A549 (cell line): ENCODE measurements around the gene TSPAN4. TPM values are rescaled to one million over a fixed set of nuclear protein-coding genes. Genes with fewer than 3 reads are reported as not detected.

Experiments
- ATAC-seq, 2 experiments: fragments of 200-7000 bp in 1 of 2; fragments of >200 bp in 1 of 2; cut with Nextera tagmentation in 1 of 2; cut with Tn5 transposase in 1 of 2; 3 replicates each; pipeline versions ENCODE4 v1.8.0 to v1.9.1; 2018 to 2020; ENCODE audit warnings: mild to moderate bottlenecking in 1 of 2, moderate library complexity in 1 of 2
- CTCF ChIA-PET: fragments of 300-600 bp; sonication (Branson Sonifier 250); formaldehyde crosslinking; extraction: SDS; loops from one replicate; lab custom pipeline; 2021; ENCODE audit warnings: antibody characterized with exemption, inconsistent platforms; lab: Yijun Ruan, JAX
- POLR2A ChIA-PET: fragments of 350-600 bp; formaldehyde crosslinking; extraction: SDS; loops from one replicate; lab custom pipeline; 2021; ENCODE audit warnings: antibody characterized with exemption, inconsistent platforms; lab: Yijun Ruan, JAX
- DNase-seq, 2 experiments: peaks; one replicate each; pipeline versions ENCODE4 v3.0.0 to v3.0.0-alpha.2; 2011 to 2016; ENCODE audit warnings: low read depth in 1 of 2, low spot score in 1 of 2
- FAIRE-seq: peaks from 2 replicates; lab custom pipeline; 2011; peaks lifted over from hg19 to GRCh38; lab: Jason Lieb, UNC
- H3K27ac ChIP-seq, 2 experiments: fragments of >200 bp; sonication (Bioruptor Twin); formaldehyde crosslinking; 3 replicates each; pipeline ENCODE4 v1.5.1; 2016 to 2017
- H3K4me1 ChIP-seq: fragments of >200 bp; sonication (Bioruptor Twin); formaldehyde crosslinking; 3 replicates; pipeline ENCODE4 v1.6.1; 2016
- H3K4me2 ChIP-seq: fragments of >200 bp; sonication (Bioruptor Twin); formaldehyde crosslinking; 3 replicates; pipeline ENCODE4 v1.6.1; 2016
- H3K4me3 ChIP-seq: fragments of >200 bp; sonication (Bioruptor Twin); formaldehyde crosslinking; 3 replicates; pipeline ENCODE4 v1.5.1; 2016
- H3K9me3 ChIP-seq: fragments of >200 bp; sonication (Bioruptor Twin); formaldehyde crosslinking; 3 replicates; pipeline ENCODE4 v1.6.1; 2016
- CEBPB ChIP-seq, 2 experiments: fragments of >200 bp in 1 of 2; sonication (Bioruptor Twin) in 1 of 2; formaldehyde crosslinking in 1 of 2; IDR thresholded peaks; 2 replicates each; pipeline ENCODE4 v1.6.1; 2012 to 2016
- CHD2 ChIP-seq: fragments of 150-350 bp; IDR thresholded peaks from 2 replicates; pipeline ENCODE4 v1.6.1; 2014; ENCODE audit warnings: low read length; ENCODE audit not compliant: partially characterized antibody
- CHD4 ChIP-seq: fragments of 200-600 bp; sonication (generic); IDR thresholded peaks from 2 replicates; pipeline ENCODE4 v1.6.1; 2016; ENCODE audit warnings: antibody characterized with exemption, mild to moderate bottlenecking, borderline replicate concordance
- E2F6 ChIP-seq: IDR thresholded peaks from 2 replicates; pipeline ENCODE4 v1.6.1; 2012; ENCODE audit warnings: low read depth, borderline replicate concordance
- ELK1 ChIP-seq: fragments of 150-350 bp; IDR thresholded peaks from 2 replicates; pipeline ENCODE4 v1.6.1; 2014; ENCODE audit warnings: low read depth, mild to moderate bottlenecking, low read length
- FOSB ChIP-seq: fragments of 250-450 bp; sonication (Bioruptor Pico); IDR thresholded peaks from 2 replicates; pipeline ENCODE4 v1.5.0; 2020; ENCODE audit warnings: mild to moderate bottlenecking, moderate library complexity
- FOSL2 ChIP-seq, 2 experiments: fragments of 450-650 bp in 1 of 2; fragments of >200 bp in 1 of 2; sonication (Bioruptor Twin) in 1 of 2; formaldehyde crosslinking; IDR thresholded peaks; 2 replicates each; pipeline versions ENCODE4 v1.5.0 to v1.6.1; 2016 to 2020; ENCODE audit warnings: mild to moderate bottlenecking in 1 of 2, moderate library complexity in 1 of 2
- FOXS1 ChIP-seq: fragments of 250-450 bp; sonication (Bioruptor Pico); IDR thresholded peaks from 2 replicates; pipeline ENCODE4 v1.5.0; 2020; ENCODE audit warnings: mild to moderate bottlenecking, moderate library complexity
- HEYL ChIP-seq: fragments of 250-450 bp; sonication (Bioruptor Pico); IDR thresholded peaks from 2 replicates; pipeline ENCODE4 v1.8.0; 2021; ENCODE audit warnings: mild to moderate bottlenecking, moderate library complexity
- JUN ChIP-seq, 2 experiments: fragments of >200 bp; sonication (Bioruptor Twin); formaldehyde crosslinking; IDR thresholded peaks; 2 replicates in 1 of 2; 3 replicates in 1 of 2; pipeline ENCODE4 v1.6.1; 2016 to 2017
- KDM1A ChIP-seq: fragments of 200-600 bp; sonication (generic); IDR thresholded peaks from 2 replicates; pipeline ENCODE4 v1.6.1; 2016; ENCODE audit warnings: low read depth, mild to moderate bottlenecking
- MAZ ChIP-seq: fragments of 150-350 bp; IDR thresholded peaks from 2 replicates; pipeline ENCODE4 v1.6.1; 2014; ENCODE audit warnings: antibody characterized with exemption, low read depth, low read length, borderline replicate concordance
- NFE2L2 ChIP-seq: fragments of 150-350 bp; conservative IDR thresholded peaks from 2 replicates; pipeline ENCODE4 v1.6.1; 2014; ENCODE audit warnings: low read length
- PHF8 ChIP-seq: fragments of 200-600 bp; sonication (generic); IDR thresholded peaks from 2 replicates; pipeline ENCODE4 v1.6.1; 2016; ENCODE audit warnings: low read depth, mild to moderate bottlenecking, antibody characterized with exemption, moderate library complexity, borderline replicate concordance
- ZC3H11A ChIP-seq: fragments of 450-650 bp; IDR thresholded peaks from 2 replicates; pipeline ENCODE4 v1.6.1; 2014; ENCODE audit warnings: antibody characterized with exemption, mild to moderate bottlenecking
- ZFP36 ChIP-seq: fragments of 450-650 bp; IDR thresholded peaks from 2 replicates; pipeline ENCODE4 v1.6.1; 2014; ENCODE audit warnings: borderline replicate concordance; ENCODE audit not compliant: partially characterized antibody
- WGBS: methylation state at CpG from one replicate; pipeline ENCODE4 v1.1.6; 2017; ENCODE audit errors: missing lambda C conversion rate; 5-methylcytosine and 5-hydroxymethylcytosine counted together
- polyA plus RNA-seq, 4 experiments: library from polyadenylated mRNA; depleted of rRNA in 3 of 4; stranded (reverse); fragments of >200 nt; fragmentation: RNase III in 1 of 4; extraction: RNeasy Plus Mini Kit Qiagen cat#74134 plus additional on column Dnase treatment in 1 of 4; gene quantifications; 2 replicates in 3 of 4; 3 replicates in 1 of 4; pipeline ENCODE4 v1.2.3, GENCODE V29; 2011 to 2017
- TF ChIP-seq, protein P1 (sequence below): fragments of >200 bp; sonication (Bioruptor Twin); formaldehyde crosslinking; IDR thresholded peaks from 3 replicates; pipeline ENCODE4 v1.6.1; 2016
- TF ChIP-seq, protein P2 (sequence below): fragments of 200-600 bp; sonication (generic); IDR thresholded peaks from 2 replicates; pipeline ENCODE4 v1.6.1; 2016; ENCODE audit warnings: antibody characterized with exemption, mild to moderate bottlenecking, moderate library complexity
- TF ChIP-seq, protein P3 (sequence below): IDR thresholded peaks from 2 replicates; pipeline ENCODE4 v1.6.1; 2012

The TSPAN4 gene
- polyA plus RNA-seq, 2 of the 4 experiments (the other 2 are of a cell fraction), result 83.5 to 145 TPM

GRCh38 chr11:829847-830294, 12.8 kb upstream of the TSPAN4 start:
- CTCF ChIA-PET, result interaction anchor here (1.1 to 1.3 kb wide), 2 partner anchors 11 to 14 kb away, joined by 3 to 4 read pairs; partner anchors contain the start of gene PNPLA2
- 94% methylated on average over 16 of the region's 39 CpGs for whole genome bisulfite sequencing
- no peak for TF ChIP-seq JUN (IDR thresholded peaks at IDR 0.05)
- no peak for TF ChIP-seq CHD4
- TF ChIP-seq MAZ, result no peak
- TF ChIP-seq HEYL, result no peak
- no peak for TF ChIP-seq PHF8
- TF ChIP-seq, all 56 proteins: peak for 0
- Histone ChIP-seq H3K4me1 (peaks cover 53% of the 10 kb centered on the region), H3K4me2 (peak overlapping the region; percentile 88), H3K4me3 (no peak overlapping the region), H3K9me3 (no peaks in the 10 kb centered on the region), H3K27ac (peak overlapping the region in 1 of 2 experiments; percentile 19; a peak in 1 of 6 replicates)
- FAIRE-seq (no peak), DNase-seq (no peak), ATAC-seq (no peak)
- POLR2A ChIA-PET, result interaction anchor here (1.0 to 3.5 kb wide), 2 partner anchors 11 to 13 kb away, joined by 3 to 26 read pairs; partner anchors contain the start of genes PNPLA2 and TSPAN4

DNA sequence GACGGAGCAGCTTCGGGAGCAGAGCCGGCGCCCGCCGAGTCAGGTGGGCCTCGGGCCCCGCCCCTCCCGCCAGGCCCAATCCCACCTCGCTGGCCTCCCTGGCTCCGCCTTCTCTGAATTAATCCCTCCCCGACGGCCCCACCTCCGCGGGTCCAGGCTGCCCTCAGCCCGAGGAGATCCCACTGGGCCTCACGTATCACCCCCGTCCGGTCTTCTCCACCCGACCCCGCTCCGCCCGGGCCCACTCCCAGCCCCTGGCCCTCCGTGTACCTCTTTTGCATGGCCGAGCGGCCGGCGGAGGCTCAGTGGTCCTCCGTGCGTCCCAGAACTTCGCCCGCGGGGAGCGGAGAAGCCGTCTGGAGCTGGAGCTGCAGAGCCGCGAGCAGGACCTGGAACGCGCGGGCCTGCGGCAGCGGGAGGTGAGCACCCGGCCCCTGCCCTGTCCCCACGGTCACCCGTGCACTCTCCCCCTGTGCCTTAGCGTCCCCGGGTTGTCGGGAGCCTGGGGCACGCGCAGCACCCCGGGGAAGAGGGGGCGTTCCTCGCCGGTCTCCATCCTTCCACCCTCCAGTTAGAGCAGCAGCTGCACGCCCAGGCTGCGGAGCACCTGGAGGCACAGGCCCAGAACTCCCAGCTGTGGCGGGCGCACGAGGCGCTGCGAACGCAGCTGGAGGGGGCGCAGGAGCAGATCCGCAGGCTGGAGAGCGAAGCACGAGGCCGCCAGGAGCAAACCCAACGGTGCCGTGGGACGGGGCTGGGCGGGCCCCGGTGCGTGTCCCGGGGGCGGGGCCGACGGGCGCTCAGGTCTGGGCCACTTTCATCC, 12.1 kb upstream of the TSPAN4 start:
- H3K4me1 ChIP-seq, result peaks cover 53% of the 10 kb centered on the region
- FAIRE-seq (no peak), ATAC-seq (peak in 1 of 2 experiments; percentile 11; a peak in 3 of 6 replicates)
- TF ChIP-seq, protein P1, sequence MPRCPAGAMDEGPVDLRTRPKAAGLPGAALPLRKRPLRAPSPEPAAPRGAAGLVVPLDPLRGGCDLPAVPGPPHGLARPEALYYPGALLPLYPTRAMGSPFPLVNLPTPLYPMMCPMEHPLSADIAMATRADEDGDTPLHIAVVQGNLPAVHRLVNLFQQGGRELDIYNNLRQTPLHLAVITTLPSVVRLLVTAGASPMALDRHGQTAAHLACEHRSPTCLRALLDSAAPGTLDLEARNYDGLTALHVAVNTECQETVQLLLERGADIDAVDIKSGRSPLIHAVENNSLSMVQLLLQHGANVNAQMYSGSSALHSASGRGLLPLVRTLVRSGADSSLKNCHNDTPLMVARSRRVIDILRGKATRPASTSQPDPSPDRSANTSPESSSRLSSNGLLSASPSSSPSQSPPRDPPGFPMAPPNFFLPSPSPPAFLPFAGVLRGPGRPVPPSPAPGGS, result no peak
- no peak for TF ChIP-seq FOSB (CRISPR knock-in tag)
- TF ChIP-seq FOXS1, result no peak
- TF ChIP-seq, protein P2, sequence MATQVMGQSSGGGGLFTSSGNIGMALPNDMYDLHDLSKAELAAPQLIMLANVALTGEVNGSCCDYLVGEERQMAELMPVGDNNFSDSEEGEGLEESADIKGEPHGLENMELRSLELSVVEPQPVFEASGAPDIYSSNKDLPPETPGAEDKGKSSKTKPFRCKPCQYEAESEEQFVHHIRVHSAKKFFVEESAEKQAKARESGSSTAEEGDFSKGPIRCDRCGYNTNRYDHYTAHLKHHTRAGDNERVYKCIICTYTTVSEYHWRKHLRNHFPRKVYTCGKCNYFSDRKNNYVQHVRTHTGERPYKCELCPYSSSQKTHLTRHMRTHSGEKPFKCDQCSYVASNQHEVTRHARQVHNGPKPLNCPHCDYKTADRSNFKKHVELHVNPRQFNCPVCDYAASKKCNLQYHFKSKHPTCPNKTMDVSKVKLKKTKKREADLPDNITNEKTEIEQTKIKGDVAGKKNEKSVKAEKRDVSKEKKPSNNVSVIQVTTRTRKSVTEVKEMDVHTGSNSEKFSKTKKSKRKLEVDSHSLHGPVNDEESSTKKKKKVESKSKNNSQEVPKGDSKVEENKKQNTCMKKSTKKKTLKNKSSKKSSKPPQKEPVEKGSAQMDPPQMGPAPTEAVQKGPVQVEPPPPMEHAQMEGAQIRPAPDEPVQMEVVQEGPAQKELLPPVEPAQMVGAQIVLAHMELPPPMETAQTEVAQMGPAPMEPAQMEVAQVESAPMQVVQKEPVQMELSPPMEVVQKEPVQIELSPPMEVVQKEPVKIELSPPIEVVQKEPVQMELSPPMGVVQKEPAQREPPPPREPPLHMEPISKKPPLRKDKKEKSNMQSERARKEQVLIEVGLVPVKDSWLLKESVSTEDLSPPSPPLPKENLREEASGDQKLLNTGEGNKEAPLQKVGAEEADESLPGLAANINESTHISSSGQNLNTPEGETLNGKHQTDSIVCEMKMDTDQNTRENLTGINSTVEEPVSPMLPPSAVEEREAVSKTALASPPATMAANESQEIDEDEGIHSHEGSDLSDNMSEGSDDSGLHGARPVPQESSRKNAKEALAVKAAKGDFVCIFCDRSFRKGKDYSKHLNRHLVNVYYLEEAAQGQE, result no peak
- TF ChIP-seq CHD2, result no peak
- no peak for TF ChIP-seq KDM1A
- TF ChIP-seq CEBPB (IDR thresholded peaks at IDR 0.05), result no peak
- TF ChIP-seq CHD4, result no peak
- TF ChIP-seq, protein P3, sequence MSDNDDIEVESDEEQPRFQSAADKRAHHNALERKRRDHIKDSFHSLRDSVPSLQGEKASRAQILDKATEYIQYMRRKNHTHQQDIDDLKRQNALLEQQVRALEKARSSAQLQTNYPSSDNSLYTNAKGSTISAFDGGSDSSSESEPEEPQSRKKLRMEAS, result peak; percentile 42; the same call in 1 of the 2 replicates
- TF ChIP-seq FOSL2 (IDR thresholded peaks at IDR 0.05), result no peak
- no peak for TF ChIP-seq FOSL2 (CRISPR knock-in tag; IDR thresholded peaks at IDR 0.05)
- TF ChIP-seq E2F6, result 0 out of 2 replicates have a peak, but pooled peaks have one; percentile 27
- TF ChIP-seq NFE2L2, result no peak
- TF ChIP-seq HEYL, result no peak
- TF ChIP-seq ELK1, result no peak
- TF ChIP-seq ZFP36, result no peak
- TF ChIP-seq ZC3H11A, result no peak
- TF ChIP-seq, all 56 proteins: peak for 2
- Histone ChIP-seq H3K27ac (peak overlapping the region; percentile 18 to 100; a peak in 4 of 6 replicates), H3K9me3 (no peaks in the 10 kb centered on the region), H3K4me2 (peak overlapping the region; percentile 88), H3K4me3 (peak overlapping the region; percentile 86; the same call in 2 of the 3 replicates)
- ChIA-PET POLR2A (interaction anchor here (1.0 to 5.1 kb wide), 4 partner anchors 11 to 13 kb away, joined by 3 to 52 read pairs (median 36); partner anchors contain the start of genes PNPLA2, POLR2L and TSPAN4), CTCF (interaction anchor here (1.0 to 1.3 kb wide), 2 partner anchors 9 to 12 kb away, joined by 3 to 4 read pairs; partner anchors contain the start of gene PNPLA2)
- 69% methylated on average over 46 of the region's 78 CpGs for WGBS
- no peak for DNase-seq
